ENCODE data around the gene SCRN1.
A peak's percentile ranks its signal among the peaks of the same experiment; 100 is the strongest.

Gene SCRN1

DNA sequence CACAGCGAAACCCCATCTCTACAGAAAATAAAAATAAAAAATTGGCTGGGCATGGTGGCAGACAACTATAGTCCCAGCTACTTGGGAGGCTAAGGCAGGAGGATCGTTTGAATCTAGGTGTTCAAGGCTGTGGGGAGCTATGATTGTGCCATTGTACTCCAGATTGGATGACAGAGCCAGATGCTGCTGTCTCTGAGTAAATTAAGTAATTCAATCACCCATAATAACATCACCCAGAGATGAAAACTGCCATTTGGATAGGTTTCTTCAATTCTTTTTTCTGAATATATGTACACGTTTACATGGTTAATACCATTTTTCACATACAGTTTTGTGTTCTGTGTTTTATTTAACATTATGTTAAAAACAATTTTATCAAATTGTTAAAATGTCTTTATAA is 104.0 kb downstream of the SCRN1 start:
- no peak for DNase-seq

DNA sequence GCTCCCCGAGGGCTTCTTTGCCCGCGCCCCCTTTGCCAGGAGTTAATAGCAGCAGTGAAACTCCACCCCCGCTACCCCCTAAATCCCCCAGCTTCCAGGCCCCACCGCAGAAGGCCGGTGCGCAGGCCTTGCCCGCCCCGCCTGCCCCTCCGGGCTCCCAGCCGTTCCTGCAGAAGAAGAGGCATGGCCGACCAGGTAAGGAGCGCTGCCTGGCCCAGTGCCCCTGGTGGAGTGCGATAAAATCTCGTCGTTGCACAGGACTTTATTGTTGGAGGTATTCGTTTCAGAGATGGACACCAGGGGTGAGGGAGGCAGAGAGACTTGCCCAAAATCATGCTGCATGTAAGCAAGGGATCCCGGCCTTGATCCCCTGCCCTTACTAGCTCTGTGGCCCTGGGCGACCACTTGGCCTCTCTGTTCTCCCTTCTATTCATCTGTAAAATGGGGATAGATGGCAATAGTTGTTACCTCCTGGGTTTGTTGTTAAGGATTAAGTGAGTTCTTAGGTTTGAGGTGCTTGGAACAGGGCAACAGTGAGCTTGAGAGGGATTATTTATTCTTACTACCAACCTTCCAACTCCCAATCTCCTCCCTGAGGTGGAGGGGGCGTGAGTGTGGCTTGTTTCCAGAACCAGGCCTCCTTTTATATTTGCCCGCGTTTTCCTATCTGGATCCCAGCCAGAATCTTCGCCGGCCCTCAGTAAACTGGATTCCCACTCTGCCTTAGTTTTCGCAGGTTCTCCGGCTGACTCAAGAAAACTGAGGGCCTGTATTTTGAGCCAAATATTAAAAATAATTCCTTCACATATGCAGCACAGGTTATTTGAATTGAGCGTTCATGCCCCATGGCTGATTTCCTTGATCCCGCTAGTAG is 105.0 kb downstream of the SCRN1 start:
- no peak for DNase-seq

DNA sequence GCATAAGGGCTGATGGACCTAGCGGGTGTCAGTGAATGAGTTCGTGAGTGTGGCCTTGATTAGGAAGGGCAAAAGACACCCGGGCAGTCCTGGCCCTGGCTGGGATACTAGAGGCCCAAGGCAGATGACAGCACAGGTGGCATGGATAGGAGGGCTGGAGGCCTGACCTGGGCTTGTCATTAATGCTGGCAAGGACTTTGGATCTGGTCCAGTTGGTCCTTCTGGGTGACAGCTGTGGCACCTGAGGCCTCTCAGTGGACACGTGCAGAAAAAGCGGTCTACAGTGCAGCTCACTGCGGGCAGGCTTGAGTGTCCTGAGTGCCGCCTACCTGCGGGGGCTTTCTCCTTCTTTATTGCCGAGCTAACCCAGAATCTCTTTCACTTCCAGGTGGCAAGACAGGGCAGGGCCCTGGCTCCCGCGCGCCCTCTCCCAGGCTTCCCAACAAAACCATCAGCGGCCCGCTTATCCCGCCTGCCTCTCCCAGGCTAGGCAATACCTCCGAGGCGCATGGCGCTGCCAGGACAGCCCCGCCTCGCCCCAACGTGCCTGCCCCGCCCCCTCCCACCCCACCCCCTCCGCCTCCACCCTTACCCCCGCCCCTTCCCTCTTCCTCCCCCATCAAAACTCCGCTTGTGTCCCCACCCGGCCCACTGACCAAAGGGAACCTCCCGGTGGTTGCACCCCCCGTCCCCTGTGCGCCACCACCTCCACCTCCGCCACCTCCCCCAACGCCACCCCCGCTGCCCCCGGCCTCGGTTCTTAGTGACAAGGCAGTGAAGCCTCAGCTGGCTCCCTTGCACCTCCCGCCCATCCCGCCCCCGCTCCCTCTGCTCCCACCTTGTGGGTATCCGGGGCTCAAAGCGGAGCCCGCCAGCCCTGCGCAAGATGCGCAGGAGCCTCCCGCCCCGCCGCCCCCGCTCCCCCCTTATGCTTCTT is 105.9 kb downstream of the SCRN1 start:
- DNase-seq = no peak

DNA sequence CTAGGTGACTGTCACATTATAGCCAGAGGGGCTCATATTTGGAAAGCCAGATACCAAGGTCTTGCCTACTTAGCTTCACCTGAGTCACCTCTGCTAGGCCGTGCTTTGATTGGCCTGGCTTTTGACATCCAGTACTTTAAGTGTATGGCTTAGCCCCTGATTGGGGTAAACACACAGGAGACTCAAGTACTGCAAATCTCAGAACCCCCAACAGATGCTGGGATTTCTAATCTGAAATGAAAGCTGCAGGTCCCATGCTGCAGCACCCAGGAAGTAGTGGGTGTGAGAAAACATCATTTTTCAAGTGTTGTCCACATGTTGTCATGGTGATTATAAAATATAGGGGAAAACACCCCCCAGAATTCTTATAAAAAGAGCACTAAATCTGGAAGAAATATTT is 107.1 kb downstream of the SCRN1 start:
- no peak for DNase-seq

DNA sequence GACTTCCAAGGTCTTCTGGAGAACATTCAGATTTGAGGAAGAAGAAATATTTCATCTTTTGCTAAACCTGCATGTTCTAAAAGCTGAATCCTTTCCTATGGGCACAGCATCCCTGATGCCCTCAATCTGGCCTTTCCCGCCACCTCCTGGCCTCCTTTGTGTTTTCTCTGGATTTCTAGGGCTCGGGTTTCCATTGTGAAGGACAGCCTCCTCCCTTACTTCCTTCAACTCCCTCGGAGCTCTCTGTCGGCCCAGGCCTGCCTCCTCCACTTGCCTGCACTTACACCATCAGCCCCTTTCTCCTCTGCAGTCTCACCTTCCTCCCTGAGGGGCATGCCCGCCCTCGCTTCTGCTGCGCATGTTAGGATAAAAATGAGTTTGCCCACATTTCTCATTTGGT is 107.9 kb downstream of the SCRN1 start:
- DNase-seq = no peak

DNA sequence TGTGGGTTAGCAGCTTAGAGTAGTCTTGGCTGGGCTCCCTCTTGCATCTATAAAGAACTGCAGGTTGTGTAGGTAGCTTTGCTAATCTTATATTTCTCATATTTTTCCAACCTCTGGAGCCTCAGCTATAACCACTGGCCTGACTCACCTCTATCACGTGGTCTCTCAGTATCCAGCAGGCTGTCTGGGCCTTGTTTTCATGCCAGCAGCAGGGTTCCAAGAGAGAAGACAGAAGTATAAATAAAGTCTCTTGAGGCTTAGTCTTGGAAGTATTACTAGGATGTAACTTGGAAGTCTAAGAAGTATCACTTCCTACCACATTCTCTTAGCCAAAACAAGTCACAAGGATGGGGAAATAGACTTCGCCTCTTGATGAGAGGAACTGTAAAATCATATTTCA is 110.0 kb downstream of the SCRN1 start:
- no peak for DNase-seq

DNA sequence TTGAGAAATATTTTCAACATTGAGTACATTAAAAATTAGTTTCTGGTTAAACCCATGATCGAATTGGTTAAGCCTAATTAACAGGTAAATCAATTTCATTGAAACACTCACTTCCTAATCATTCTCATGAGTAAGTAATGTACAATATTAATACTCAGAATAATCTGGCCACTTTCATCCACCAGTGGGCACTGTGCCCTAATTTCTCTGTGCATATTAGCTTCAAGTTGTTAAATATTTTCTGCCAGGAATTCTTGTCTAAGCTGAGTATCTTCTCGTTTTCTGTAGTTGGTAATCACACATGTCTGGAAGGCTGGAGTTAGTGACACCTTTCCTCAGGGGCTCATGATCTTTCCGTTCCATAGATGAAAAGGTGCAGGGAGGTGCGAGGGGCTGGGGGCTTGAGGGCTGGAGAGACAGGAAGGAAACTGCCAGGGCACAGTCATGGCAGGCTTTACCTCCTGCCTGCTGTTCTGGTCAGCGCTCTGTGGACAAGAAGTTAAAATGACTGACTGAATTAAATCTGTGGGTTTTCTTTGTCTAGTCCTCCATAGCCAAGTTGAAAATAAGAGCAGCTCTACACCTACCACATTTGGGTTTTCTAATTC is 111.4 kb downstream of the SCRN1 start:
- DNase-seq = peak; percentile 60 to 62

DNA sequence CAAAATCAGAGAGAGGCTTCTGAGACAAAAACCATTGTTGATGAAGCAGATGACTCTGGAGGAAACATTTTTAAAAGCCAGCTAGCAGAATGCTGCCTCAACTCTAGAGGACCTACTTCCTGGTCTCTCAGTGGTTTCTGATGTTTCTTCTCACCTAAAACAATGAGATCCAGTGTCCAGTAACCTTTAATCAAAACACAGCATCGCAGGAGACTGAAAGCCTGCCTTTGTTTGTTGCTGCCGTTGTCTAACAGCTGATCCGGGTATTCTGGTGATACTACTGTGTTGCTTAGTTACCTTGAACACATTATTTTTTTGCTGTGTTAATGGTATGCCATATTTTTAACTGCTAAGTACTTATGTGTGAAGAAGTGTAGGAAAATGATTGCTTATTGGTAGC is 112.4 kb downstream of the SCRN1 start:
- DNase-seq = no peak

DNA sequence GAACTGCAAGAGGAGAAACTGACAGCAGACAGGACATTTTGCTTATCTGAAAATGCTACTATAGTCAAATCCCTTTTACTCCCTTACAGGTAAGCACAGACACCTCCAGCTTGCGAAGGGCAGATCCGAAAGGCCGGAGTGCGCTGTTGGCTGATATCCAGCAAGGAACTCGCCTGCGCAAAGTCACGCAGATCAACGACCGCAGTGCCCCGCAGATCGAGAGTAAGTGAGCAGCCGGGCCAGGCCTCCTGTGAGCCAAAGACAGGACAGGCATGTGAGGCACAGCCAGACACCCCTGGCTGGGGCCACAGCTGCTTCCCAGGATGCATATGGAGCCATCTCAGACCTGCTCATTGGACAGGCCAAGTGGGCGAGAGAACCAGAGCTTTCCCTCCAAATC is 113.9 kb downstream of the SCRN1 start:
- DNase-seq = no peak

DNA sequence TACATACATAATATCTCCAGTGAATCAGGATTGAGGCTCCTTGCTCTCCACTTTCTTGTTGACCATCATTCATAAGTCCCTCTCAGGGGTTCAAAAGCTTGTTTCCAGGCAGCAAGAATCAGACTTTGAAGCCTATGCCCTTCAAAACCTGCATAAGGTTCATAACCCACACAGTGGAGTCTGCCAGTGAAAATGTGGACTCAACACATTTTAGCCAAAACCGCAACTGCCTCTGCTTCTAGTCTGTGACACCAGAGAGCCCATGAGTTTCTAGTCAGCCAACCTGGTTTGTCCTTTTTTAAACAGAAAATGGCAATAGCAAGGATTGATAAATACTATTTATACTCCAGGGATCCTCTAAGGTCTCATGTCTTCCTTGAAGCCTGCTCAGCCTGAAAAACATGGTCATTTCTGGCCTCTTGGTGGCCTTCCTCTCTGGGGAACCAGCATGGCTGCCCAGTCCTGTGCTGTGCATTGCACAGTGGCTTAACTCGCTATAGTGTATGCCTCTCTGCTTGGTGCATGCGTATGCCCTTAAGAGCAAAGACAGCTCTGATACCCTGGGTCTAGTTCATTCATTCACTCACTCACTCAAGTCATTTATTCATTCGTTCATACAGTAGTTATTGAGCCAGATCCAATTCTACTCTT is 115.8 kb downstream of the SCRN1 start:
- DNase-seq = no peak

DNA sequence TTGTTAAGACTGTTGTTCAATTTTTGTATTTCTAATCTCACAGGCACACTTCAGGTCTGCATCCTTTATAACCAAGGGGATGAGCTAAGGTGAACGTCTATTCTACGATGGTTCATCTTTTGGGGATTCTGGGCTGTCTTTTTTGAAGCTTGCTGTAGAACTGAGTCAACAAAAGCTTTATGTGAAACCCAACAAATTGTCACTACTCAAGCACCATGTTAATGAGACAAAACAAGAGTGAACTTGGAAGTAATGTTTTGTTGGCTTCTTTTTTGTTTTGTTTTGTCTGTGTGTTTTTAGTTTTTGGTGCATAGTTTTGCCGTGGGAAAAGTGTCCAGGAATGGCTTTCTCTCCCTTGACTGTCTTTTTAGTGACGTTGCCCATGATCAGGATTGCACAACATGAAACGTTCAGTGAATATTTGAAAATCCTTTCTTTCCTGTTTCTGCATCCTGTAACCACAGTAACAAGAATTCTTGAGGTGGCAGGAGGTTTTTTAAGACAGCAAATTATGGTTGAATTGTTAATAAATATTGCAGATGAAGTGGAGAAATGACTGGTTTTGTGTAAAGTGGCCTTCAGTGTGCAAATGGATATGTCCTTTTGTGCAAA is 117.7 kb downstream of the SCRN1 start:
- DNase-seq = peak; percentile 60 to 68
